GM19240 (cell line): ENCODE data around the gene UNC119B.
"Not testable (repeated sequence)": the region's sequence is repeated elsewhere in the genome, so short reads cannot be mapped to it uniquely, and the experiment has no call there.

Experiments used
- DNase-seq: peaks from one replicate; pipeline ENCODE4 v3.0.0; 2011; ENCODE audit warnings: low spot score; ENCODE audit not compliant: insufficient read length

UNC119B gene

GRCh38 chr12:120710031-120710804 is at the start of gene UNC119B:
Gene UNC119B (plus strand): TSS chr12:120710458. CDS start chr12:120710475, 17 bp downstream.
- DNase-seq, result peak; percentile 70

GRCh38 chr12:120661432-120661831 is 48.8 kb upstream of the UNC119B start:
- DNase-seq, result no peak

- DNase-seq, result peak; percentile 70
Measured at GRCh38 chr12:120662879-120663278, 47.4 kb upstream of the UNC119B start.

- no peak for DNase-seq
Measured at GRCh38 chr12:120663741-120664140, 46.5 kb upstream of the UNC119B start.

- no peak for DNase-seq
Measured at GRCh38 chr12:120666571-120667390, 43.5 kb upstream of the UNC119B start.

GRCh38 chr12:120668091-120668867 is 42.0 kb upstream of the UNC119B start:
- DNase-seq, result no peak

GRCh38 chr12:120668868-120669840 is 41.1 kb upstream of the UNC119B start:
- DNase-seq, result no peak

- not testable (repeated sequence) for DNase-seq
Measured at GRCh38 chr12:120670237-120670636, 40.0 kb upstream of the UNC119B start.

GRCh38 chr12:120670667-120671066 is 39.6 kb upstream of the UNC119B start:
- no peak for DNase-seq

GRCh38 chr12:120674097-120674636 is 36.1 kb upstream of the UNC119B start:
- DNase-seq, result no peak

- DNase-seq, result no peak
Measured at GRCh38 chr12:120677765-120678473, 32.3 kb upstream of the UNC119B start.

- no peak for DNase-seq
Measured at GRCh38 chr12:120678572-120678971, 31.7 kb upstream of the UNC119B start.

- DNase-seq, result no peak
Measured at GRCh38 chr12:120680165-120680738, 30.0 kb upstream of the UNC119B start.

GRCh38 chr12:120684523-120684932 is 25.7 kb upstream of the UNC119B start:
- DNase-seq, result no peak

GRCh38 chr12:120685522-120685921 is 24.7 kb upstream of the UNC119B start:
- no peak for DNase-seq

- peak; percentile 64 for DNase-seq
Measured at GRCh38 chr12:120686151-120686689, 24.0 kb upstream of the UNC119B start.

- DNase-seq, result peak; percentile 79
Measured at GRCh38 chr12:120686690-120687577, 23.3 kb upstream of the UNC119B start, which contains the start of gene MLEC. Gene MLEC (plus strand): TSS chr12:120687149. CDS start chr12:120687297, 148 bp downstream.
